GM12891 (cell line): Measurements from ENCODE around the gene MBD6.
"Not testable (repeated sequence)": the region's sequence is repeated elsewhere in the genome, so short reads cannot be mapped to it uniquely, and the experiment has no call there.

Source experiments
- DNase-seq: peaks from one replicate; pipeline ENCODE4 v3.0.0; 2011; ENCODE audit warnings: low spot score; ENCODE audit not compliant: insufficient read length
- FAIRE-seq: peaks from 2 replicates; lab custom pipeline; 2011; peaks lifted over from hg19 to GRCh38; lab: Jason Lieb, UNC
- PAX5 ChIP-seq: IDR thresholded peaks from 2 replicates; pipeline ENCODE4 v1.6.1; 2011; ENCODE audit warnings: low read length, moderate library complexity, mild to moderate bottlenecking; ENCODE audit not compliant: insufficient read depth, severe bottlenecking
- POLR2A ChIP-seq: IDR thresholded peaks from 2 replicates; pipeline ENCODE4 v1.6.1; 2011; ENCODE audit warnings: low read depth, low read length, control low read depth
- POLR2AphosphoS5 ChIP-seq: IDR thresholded peaks from 2 replicates; pipeline ENCODE4 v1.6.1; 2011; ENCODE audit warnings: low read depth, low read length, control low read depth
- POU2F2 ChIP-seq: IDR thresholded peaks from 2 replicates; pipeline ENCODE4 v1.6.1; 2011; ENCODE audit warnings: low read depth, mild to moderate bottlenecking, control low read depth, low read length, moderate library complexity
- SPI1 ChIP-seq: IDR thresholded peaks from 2 replicates; pipeline ENCODE4 v1.6.1; 2011; ENCODE audit warnings: low read depth, low read length, control low read depth
- TAF1 ChIP-seq: IDR thresholded peaks from 2 replicates; pipeline ENCODE4 v1.6.1; 2011; ENCODE audit warnings: low read depth, low read length, control low read depth

MBD6 gene

GRCh38 chr12:57515408-57515933 lies 7.2 kb upstream of the MBD6 start:
- DNase-seq (no peak), FAIRE-seq (no peak)
- TF ChIP-seq POU2F2 = no peak
- TF ChIP-seq POLR2AphosphoS5 = no peak
- TF ChIP-seq PAX5 = no peak
- no peak for TF ChIP-seq SPI1
- no peak for TF ChIP-seq POLR2A

GRCh38 chr12:57515934-57516541 lies 6.6 kb upstream of the MBD6 start:
- TF ChIP-seq POLR2A (peak; percentile 21; the same call in 1 of the 2 replicates), PAX5 (no peak), SPI1 (peak; percentile 35)
- no peak for FAIRE-seq
- DNase-seq = no peak

GRCh38 chr12:57516617-57517153 lies 5.9 kb upstream of the MBD6 start:
- TF ChIP-seq POLR2A = no peak; the same call in 1 of the 2 replicates
- DNase-seq (no peak), FAIRE-seq (no peak)

DNA sequence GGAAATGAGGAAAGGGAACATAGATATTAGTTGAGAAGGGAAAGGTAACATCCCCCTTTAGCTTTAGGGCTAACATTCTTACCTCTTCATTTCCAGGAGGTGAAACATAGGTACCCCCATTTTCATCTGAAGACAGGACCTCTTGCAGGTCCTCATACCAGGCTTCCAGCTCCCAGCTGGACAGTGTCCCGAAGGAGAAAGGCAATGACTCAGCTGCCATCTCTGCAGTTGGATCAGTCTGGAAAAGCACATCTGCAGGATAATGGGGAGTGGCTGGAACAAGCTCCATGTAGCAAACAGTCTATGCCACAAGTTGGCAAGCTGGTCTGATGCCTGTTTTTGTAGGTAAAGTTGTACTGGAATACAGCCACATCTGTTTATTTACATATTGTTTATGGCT lies 5.4 kb upstream of the MBD6 start:
- TF ChIP-seq PAX5 (no peak), POLR2A (0 out of 2 replicates have a peak, but pooled peaks have one; percentile 13), SPI1 (no peak), TAF1 (no peak), POU2F2 (no peak), POLR2AphosphoS5 (peak; percentile 20; the same call in 1 of the 2 replicates)
- no peak for FAIRE-seq
- no peak for DNase-seq

- not testable (repeated sequence) for DNase-seq, FAIRE-seq
- TF ChIP-seq POLR2AphosphoS5 = 0 out of 2 replicates have a peak, but pooled peaks have one; percentile 7
Observed at GRCh38 chr12:57517718-57518117, 4.9 kb upstream of the MBD6 start.

GRCh38 chr12:57518176-57518919 lies 4.3 kb upstream of the MBD6 start:
- DNase-seq (no peak), FAIRE-seq (no peak)
- TF ChIP-seq POU2F2 (no peak), POLR2A (0 out of 2 replicates have a peak, but pooled peaks have one; percentile 1), POLR2AphosphoS5 (no peak; the same call in 1 of the 2 replicates)

DNA sequence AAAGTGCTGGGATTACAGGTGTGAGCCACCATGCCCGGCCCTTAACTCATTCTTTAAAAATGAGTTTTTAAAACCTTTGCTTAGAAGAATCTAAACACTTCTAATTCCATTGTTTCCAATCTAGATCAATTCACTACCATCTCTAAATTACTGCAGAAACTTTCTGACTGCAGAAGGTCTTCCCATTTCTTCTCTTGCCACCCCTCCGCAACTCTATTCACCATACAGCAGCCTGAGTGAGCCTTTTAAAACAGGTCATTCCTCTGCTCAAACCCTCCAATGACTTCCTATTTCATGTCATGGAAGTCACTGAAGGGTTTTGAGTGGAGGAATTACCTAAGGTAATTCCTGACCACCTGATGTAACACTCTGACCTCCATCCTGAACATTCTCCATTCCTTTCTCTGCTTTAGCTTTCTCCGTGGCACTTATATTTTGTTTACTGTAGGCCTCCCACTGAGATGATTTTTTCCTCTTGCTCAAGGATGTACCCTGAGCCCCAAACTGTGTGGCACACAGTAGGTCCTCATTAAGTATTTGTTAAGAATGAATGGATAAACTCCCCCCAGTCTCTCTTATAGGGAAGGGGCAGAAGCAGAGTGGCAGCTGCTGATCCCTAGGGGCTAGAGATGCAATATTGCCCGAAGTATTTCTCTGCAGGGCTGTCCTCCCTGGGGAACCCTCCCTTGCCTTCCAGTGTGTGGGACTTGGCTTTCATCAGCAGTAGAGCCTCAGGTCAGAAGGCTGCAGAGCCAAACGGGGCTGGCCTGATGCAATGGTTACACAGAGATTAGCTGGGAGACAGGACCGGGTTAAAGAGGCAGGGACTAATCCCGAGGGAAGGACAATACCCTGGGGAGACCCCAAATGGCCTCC lies 3.5 kb upstream of the MBD6 start:
- TF ChIP-seq SPI1 (no peak), POU2F2 (no peak), POLR2AphosphoS5 (no peak), PAX5 (no peak), TAF1 (no peak), POLR2A (no peak; the same call in 1 of the 2 replicates)
- DNase-seq = no peak
- no peak for FAIRE-seq

GRCh38 chr12:57519796-57520052 lies 2.9 kb upstream of the MBD6 start:
- DNase-seq = no peak
- TF ChIP-seq POU2F2 (no peak), POLR2A (no peak), POLR2AphosphoS5 (no peak), PAX5 (no peak), TAF1 (no peak), SPI1 (no peak)
- no peak for FAIRE-seq

- TF ChIP-seq TAF1 = peak; percentile 96
- TF ChIP-seq SPI1 = no peak
- TF ChIP-seq POLR2A = peak; percentile 99
- TF ChIP-seq PAX5 = peak; percentile 6
- TF ChIP-seq POU2F2 = peak; percentile 92
- TF ChIP-seq POLR2AphosphoS5 = peak; percentile 99
- peak; percentile 26 for FAIRE-seq
- peak; percentile 90 for DNase-seq
Observed at GRCh38 chr12:57520053-57520818, 2.4 kb upstream of the MBD6 start, which contains the start of gene DDIT3. DDIT3 (minus strand) TSS chr12:57520514; CDS start chr12:57517406, 3,108 bp downstream.
